Activated T-cell treated with anti-CD3 and anti-CD28 coated beads, Interleukin-2, amount 50 U/mL, for 72 hours (primary cell): ENCODE measurements around the gene PROC. TPM values are rescaled to one million over a fixed set of nuclear protein-coding genes. Genes with fewer than 3 reads are reported as not detected.

Experiments used
- ATAC-seq, 2 donors: fragments of 150-1000 bp; cut with Tn5 transposase; replicated peaks in 1 of 2; 2 replicates each; pipeline ENCODE4 v1.10.0; 2021; ENCODE audit warnings: moderate library complexity in 2 of 2, mild to moderate bottlenecking in 1 of 2
- DNase-seq, 2 donors: peaks; one replicate each; pipeline ENCODE4 v3.0.0; 2021 to 2022; ENCODE audit warnings: mixed read lengths in 1 of 2
- H3K27ac Mint-ChIP-seq: one replicate; pipeline ENCODE4 v1.8.0; 2022; ENCODE audit warnings: mild to moderate bottlenecking, moderate library complexity, mixed read lengths
- H3K27me3 Mint-ChIP-seq: one replicate; pipeline ENCODE4 v1.8.0; 2022; ENCODE audit warnings: low read depth, mixed read lengths
- H3K36me3 Mint-ChIP-seq, 2 donors: one replicate each; pipeline ENCODE4 v1.8.0; 2022; ENCODE audit warnings: mixed read lengths in 2 of 2, mild to moderate bottlenecking in 1 of 2; ENCODE audit not compliant: insufficient read depth in 2 of 2
- H3K4me1 Mint-ChIP-seq: one replicate; pipeline ENCODE4 v1.8.0; 2022; ENCODE audit warnings: low read depth, mixed read lengths
- H3K4me3 Mint-ChIP-seq, 2 donors: one replicate each; pipeline ENCODE4 v1.8.0; 2022; ENCODE audit warnings: mild to moderate bottlenecking in 2 of 2, mixed read lengths in 2 of 2, moderate library complexity in 2 of 2
- H3K9me3 Mint-ChIP-seq, 2 donors: one replicate each; pipeline ENCODE4 v1.8.0; 2022; ENCODE audit warnings: mixed read lengths in 2 of 2
- total RNA-seq, 2 donors: library from RNA; stranded (reverse); gene quantifications; one replicate each; pipeline ENCODE4 v1.2.3, GENCODE V29; 2022

Gene PROC
- total RNA-seq, 2 donors from 2014 or later, result 0.42 TPM; not detected in 1

DNA sequence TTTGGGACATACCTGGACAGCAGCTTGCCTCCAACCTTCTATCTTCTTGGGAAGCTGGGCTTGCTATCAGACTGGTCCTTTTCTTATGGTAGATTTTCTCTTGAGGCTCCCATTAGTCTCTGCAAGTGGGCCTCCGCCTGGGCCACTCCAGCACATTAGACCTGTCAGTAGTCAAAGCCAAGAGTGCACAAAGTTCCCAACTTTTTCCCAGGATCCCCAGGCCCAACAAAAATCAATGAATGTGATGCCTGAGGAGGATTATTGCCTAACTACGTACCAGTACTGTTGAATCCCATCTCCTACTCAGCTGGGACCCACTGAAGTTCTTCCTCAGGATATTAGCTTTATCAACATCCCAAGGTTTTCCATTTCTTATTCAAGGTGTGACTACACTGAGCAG is 51.7 kb downstream of the PROC start:
- H3K4me3 Mint-ChIP-seq, result no peak overlapping the region
- peaks cover 9% of the 10 kb centered on the region for H3K4me1 Mint-ChIP-seq
- peaks cover 1 to 13% of the 10 kb centered on the region in 2 donors for H3K36me3 Mint-ChIP-seq
- ATAC-seq (no peak), DNase-seq (no peak)
- H3K27me3 Mint-ChIP-seq, result no peaks in the 10 kb centered on the region
- H3K9me3 Mint-ChIP-seq, result no peaks in the 10 kb centered on the region
- H3K27ac Mint-ChIP-seq, result no peak overlapping the region

- no peak for DNase-seq
- Mint-ChIP-seq H3K36me3 (peaks cover 11 to 24% of the 10 kb centered on the region in 2 donors), H3K9me3 (peaks cover 7 to 8% of the 10 kb centered on the region in 2 donors), H3K27ac (peak overlapping the region; percentile 14), H3K4me3 (no peak overlapping the region), H3K27me3 (no peaks in the 10 kb centered on the region), H3K4me1 (no peaks in the 10 kb centered on the region)
- no peak for ATAC-seq
Measured at GRCh38 chr2:127471286-127471988, 53.2 kb downstream of the PROC start.

DNA sequence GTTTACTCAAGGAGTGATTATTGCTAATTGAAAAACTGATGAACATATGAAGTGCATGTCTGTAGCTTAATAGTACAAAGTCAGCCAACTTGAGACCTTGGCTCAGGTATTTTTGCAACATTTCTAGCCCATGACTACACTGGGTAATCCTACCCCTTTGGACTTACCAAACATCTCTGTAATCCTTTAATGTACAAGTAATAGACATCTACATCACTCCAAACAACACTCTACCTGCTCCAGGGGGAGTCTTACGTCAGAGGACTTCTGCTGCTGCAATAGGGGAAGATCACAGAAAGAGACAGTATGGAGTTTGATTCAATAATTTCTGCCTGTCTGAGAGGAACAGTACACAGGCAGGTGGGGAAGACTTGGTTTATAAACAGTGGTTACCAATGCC is 54.0 kb downstream of the PROC start:
- no peak for DNase-seq
- no peak overlapping the region for H3K4me3 Mint-ChIP-seq
- H3K4me1 Mint-ChIP-seq, result no peaks in the 10 kb centered on the region
- H3K27me3 Mint-ChIP-seq, result no peaks in the 10 kb centered on the region
- no peak overlapping the region for H3K27ac Mint-ChIP-seq
- H3K9me3 Mint-ChIP-seq, result peaks cover 7 to 8% of the 10 kb centered on the region in 2 donors
- no peak for ATAC-seq
- peaks cover 11 to 24% of the 10 kb centered on the region in 2 donors for H3K36me3 Mint-ChIP-seq

- H3K27me3 Mint-ChIP-seq, result no peaks in the 10 kb centered on the region
Measured at GRCh38 chr2:127475788-127476187, 57.6 kb downstream of the PROC start.

More at GRCh38 chr2:127475788-127476187, 57.6 kb downstream of the PROC start:
- peaks cover 11 to 15% of the 10 kb centered on the region in 2 donors for H3K36me3 Mint-ChIP-seq
- peak overlapping the region; percentile 47 for H3K27ac Mint-ChIP-seq
- ATAC-seq (no peak), DNase-seq (no peak)
- no peak overlapping the region for H3K4me3 Mint-ChIP-seq
- peaks cover 7 to 8% of the 10 kb centered on the region in 2 donors for H3K9me3 Mint-ChIP-seq
- no peaks in the 10 kb centered on the region for H3K4me1 Mint-ChIP-seq

Other genes with a start within 250 kb of the PROC start
- gene CYP27C1, start 198.1 kb upstream of the PROC start, total RNA-seq, result not detected
- 10 to 100 TPM; 56.3 to 66.4 TPM for gene ERCC3, start 124.3 kb upstream of the PROC start, total RNA-seq
- gene MAP3K2, start 30.5 kb upstream of the PROC start, total RNA-seq, result 10 to 100 TPM; 48.9 to 49.1 TPM
- gene IWS1, start 108.1 kb downstream of the PROC start, total RNA-seq, result 10 to 100 TPM; 39.0 to 43.6 TPM
- gene MYO7B, start 117.3 kb downstream of the PROC start, total RNA-seq, result under 1 TPM; 0.50 to 0.79 TPM
- gene GPR17, start 227.7 kb downstream of the PROC start, total RNA-seq, result not detected